ENCODE results near the gene SELENOV.

SELENOV gene

DNA sequence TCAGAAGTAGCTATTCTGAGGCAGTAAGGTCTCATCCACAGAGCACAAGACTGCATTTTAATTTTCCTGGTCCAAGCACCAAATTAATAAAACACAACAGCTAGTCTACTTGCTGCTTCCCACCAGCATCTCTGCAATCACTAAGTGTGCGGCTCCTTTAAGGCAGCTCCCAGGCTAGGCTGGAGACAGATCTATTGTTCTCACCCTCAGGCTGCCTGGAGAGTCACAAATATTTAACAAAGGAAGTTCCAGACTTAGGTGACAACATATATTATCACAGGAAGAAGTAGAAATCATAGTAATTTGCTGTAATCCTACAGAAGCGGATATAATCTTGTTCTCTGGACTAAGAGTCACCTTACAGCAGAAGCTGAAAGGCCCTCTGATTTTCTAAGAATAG lies 27.3 kb downstream of the SELENOV start:
- TF ChIP-seq FOXK2 (IDR thresholded peaks at IDR 0.05), result no peak
- no peak for TF ChIP-seq FOXM1 (IDR thresholded peaks at IDR 0.05; ENCODE audit: borderline replicate concordance)
- TF ChIP-seq NFRKB (IDR thresholded peaks at IDR 0.05), result no peak
- TF ChIP-seq CTBP1 (IDR thresholded peaks at IDR 0.05; ENCODE audit: borderline replicate concordance), result no peak
- no peak for TF ChIP-seq SP1 (IDR thresholded peaks at IDR 0.05)
- TF ChIP-seq HDGF (IDR thresholded peaks at IDR 0.05; ENCODE audit: borderline replicate concordance), result no peak
- TF ChIP-seq FOXA1 (IDR thresholded peaks at IDR 0.05), result no peak
- TF ChIP-seq, protein P1, sequence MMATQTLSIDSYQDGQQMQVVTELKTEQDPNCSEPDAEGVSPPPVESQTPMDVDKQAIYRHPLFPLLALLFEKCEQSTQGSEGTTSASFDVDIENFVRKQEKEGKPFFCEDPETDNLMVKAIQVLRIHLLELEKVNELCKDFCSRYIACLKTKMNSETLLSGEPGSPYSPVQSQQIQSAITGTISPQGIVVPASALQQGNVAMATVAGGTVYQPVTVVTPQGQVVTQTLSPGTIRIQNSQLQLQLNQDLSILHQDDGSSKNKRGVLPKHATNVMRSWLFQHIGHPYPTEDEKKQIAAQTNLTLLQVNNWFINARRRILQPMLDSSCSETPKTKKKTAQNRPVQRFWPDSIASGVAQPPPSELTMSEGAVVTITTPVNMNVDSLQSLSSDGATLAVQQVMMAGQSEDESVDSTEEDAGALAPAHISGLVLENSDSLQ (IDR thresholded peaks at IDR 0.05), result no peak
- TF ChIP-seq SUZ12 (IDR thresholded peaks at IDR 0.05), result no peak
- no peak for TF ChIP-seq BHLHE40 (IDR thresholded peaks at IDR 0.05; ENCODE audit: borderline replicate concordance)
- no peak for TF ChIP-seq TARDBP (IDR thresholded peaks at IDR 0.05)
- TF ChIP-seq L3MBTL2 (conservative IDR thresholded peaks at IDR 0.05), result no peak
- no peak for TF ChIP-seq LEF1 (IDR thresholded peaks at IDR 0.05; ENCODE audit: borderline replicate concordance)
- no peak for TF ChIP-seq ZNF384 (IDR thresholded peaks at IDR 0.05)
- CTCF ChIA-PET, result interaction anchor here (0.5 to 1.7 kb wide), 2 partner anchors 9 to 313 kb away, joined by 5 to 6 read pairs; no protein-coding TSS in a partner anchor
- POLR2A ChIA-PET, result interaction anchor here (1.0 to 1.5 kb wide), 2 partner anchors 97 to 106 kb away, joined by 3 to 4 read pairs; partner anchors contain the start of genes RPS16 and SUPT5H
- DNase-seq (ENCODE audit: extremely low spot score), result no peak

DNA sequence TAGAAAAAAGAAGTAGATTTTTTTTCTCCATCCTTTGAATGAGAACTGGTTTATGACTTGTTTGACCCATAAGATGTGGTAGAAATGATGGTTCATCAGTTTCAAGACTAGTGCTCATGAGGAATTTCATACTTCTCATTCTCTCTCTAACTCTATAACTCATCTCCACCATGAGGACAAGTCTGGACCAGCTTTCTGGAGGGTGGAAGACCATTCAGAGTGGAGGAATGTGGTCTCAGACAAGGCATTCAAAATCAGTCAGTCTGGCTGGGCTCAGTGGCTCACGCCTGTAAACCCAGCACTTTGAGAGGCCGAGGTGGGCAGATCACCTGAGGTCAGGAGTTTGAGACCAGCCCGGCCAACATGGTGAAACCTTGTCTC lies 28.5 kb downstream of the SELENOV start:
- ChIA-PET CTCF (interaction anchor here (1.7 kb wide), 1 partner anchor 8 kb away, joined by 6 read pairs; no protein-coding TSS in a partner anchor), POLR2A (no interaction called here)
- TF ChIP-seq SUZ12 (IDR thresholded peaks at IDR 0.05), result no peak
- no peak for TF ChIP-seq ZNF384 (IDR thresholded peaks at IDR 0.05)

DNA sequence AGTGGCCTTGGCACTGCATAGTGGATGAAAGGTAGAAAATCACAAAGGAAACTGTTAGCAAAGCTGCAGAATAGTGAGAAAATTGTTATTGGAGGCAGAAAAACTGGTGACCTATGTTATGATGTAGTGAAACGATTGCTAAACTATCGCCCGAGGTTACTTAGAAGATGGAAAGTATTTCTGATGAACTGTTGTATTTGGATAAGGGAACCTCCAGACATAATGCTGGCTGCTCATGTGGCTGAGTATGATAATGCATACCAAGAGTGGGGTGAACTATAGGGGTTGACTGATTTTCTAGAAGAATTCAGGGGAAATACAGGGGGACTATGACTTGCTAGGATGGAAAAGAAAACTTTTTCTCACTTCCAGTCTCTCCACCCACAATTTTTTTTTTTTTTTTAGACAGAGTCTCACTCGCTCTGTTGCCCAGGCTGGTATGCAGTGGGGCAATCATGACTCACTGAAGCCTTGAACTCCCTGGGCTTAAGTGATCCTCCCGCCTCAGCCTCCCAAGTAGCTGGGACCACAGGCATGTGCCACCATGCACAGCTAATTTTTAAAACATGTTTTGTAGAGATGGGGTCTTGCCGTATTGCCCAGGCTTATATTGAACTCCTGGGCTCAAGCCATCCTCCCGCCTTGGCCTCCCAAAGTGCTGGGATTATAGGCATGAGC lies 29.4 kb downstream of the SELENOV start:
- ChIA-PET CTCF (no interaction called here), POLR2A (no interaction called here)
- TF ChIP-seq SUZ12 (IDR thresholded peaks at IDR 0.05), result no peak
- TF ChIP-seq L3MBTL2 (conservative IDR thresholded peaks at IDR 0.05), result no peak
- no peak for TF ChIP-seq FOXM1 (IDR thresholded peaks at IDR 0.05; ENCODE audit: borderline replicate concordance)
- no peak for TF ChIP-seq ZNF384 (IDR thresholded peaks at IDR 0.05)
- TF ChIP-seq ARNT (IDR thresholded peaks at IDR 0.05), result no peak
- TF ChIP-seq FOXK2 (IDR thresholded peaks at IDR 0.05), result no peak
- no peak for TF ChIP-seq FOXA1 (IDR thresholded peaks at IDR 0.05)
- no peak for TF ChIP-seq ELF4 (IDR thresholded peaks at IDR 0.05)
- TF ChIP-seq, protein P1 (IDR thresholded peaks at IDR 0.05), result no peak
- TF ChIP-seq CTBP1 (IDR thresholded peaks at IDR 0.05; ENCODE audit: borderline replicate concordance), result no peak
- TF ChIP-seq LEF1 (IDR thresholded peaks at IDR 0.05; ENCODE audit: borderline replicate concordance), result no peak
- TF ChIP-seq BHLHE40 (IDR thresholded peaks at IDR 0.05; ENCODE audit: borderline replicate concordance), result no peak
- no peak for DNase-seq (ENCODE audit: extremely low spot score)

More for the DNA sequence above, 28.5 kb downstream of the SELENOV start:
- DNase-seq (ENCODE audit: extremely low spot score), result no peak

DNA sequence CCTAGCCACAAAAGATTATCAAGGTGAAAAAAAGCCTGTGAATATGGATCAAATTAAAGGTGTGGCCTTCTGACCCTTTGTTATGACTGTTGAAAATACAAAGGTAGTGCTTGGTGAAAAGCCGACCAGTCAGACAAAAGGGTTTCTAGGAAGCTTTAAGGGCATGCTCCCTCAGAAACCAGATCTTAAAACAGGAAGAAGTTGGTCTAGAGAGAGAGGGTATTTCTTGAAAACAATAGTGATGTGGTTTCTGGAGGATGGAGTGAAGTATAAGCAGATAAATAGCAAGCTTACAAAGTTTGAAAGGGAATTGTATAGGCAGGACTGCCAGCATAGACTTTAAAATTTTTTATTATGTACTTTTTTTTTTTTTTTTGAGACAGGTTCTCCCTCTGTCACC lies 30.0 kb downstream of the SELENOV start:
- ChIA-PET POLR2A (no interaction called here), CTCF (no interaction called here)
- DNase-seq (ENCODE audit: extremely low spot score), result no peak
- no peak for TF ChIP-seq HDGF (IDR thresholded peaks at IDR 0.05; ENCODE audit: borderline replicate concordance)
- TF ChIP-seq ZNF384 (IDR thresholded peaks at IDR 0.05), result no peak
- TF ChIP-seq CTBP1 (IDR thresholded peaks at IDR 0.05; ENCODE audit: borderline replicate concordance), result no peak
- no peak for TF ChIP-seq FOXK2 (IDR thresholded peaks at IDR 0.05)
- no peak for TF ChIP-seq ELF4 (IDR thresholded peaks at IDR 0.05)
- no peak for TF ChIP-seq BHLHE40 (IDR thresholded peaks at IDR 0.05; ENCODE audit: borderline replicate concordance)
- no peak for TF ChIP-seq SP1 (IDR thresholded peaks at IDR 0.05)
- no peak for TF ChIP-seq FOXA1 (IDR thresholded peaks at IDR 0.05)
- no peak for TF ChIP-seq LEF1 (IDR thresholded peaks at IDR 0.05; ENCODE audit: borderline replicate concordance)
- TF ChIP-seq ARNT (IDR thresholded peaks at IDR 0.05), result no peak
- no peak for TF ChIP-seq TARDBP (IDR thresholded peaks at IDR 0.05)
- no peak for TF ChIP-seq L3MBTL2 (conservative IDR thresholded peaks at IDR 0.05)

DNA sequence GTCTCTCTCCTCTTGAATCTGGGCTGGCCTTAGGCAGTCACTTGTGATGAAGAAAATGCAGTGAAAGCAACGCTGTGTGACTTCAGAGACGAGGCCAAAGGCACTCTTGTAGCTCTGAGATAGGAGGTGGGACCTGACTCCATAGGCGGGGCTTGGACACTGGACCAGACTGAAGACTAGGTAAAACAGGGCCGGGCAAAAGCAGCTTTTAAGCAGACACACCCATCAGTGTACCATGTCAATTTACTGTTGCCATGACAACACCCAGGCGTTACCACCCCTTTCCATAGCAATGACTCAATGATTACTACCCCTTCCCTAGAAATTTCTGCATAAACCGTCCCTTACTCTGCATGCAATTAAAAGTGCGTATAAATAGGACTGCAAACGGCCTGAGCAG lies 31.7 kb downstream of the SELENOV start:
- ChIA-PET CTCF (no interaction called here), POLR2A (interaction anchor here (0.7 to 1.1 kb wide), 3 partner anchors 28 to 111 kb away, joined by 3 to 4 read pairs (median 3); partner anchors contain the start of genes RPS16 and SUPT5H)
- no peak for DNase-seq (ENCODE audit: extremely low spot score)
- TF ChIP-seq ELF4 (IDR thresholded peaks at IDR 0.05) (no peak), L3MBTL2 (conservative IDR thresholded peaks at IDR 0.05) (no peak)

DNA sequence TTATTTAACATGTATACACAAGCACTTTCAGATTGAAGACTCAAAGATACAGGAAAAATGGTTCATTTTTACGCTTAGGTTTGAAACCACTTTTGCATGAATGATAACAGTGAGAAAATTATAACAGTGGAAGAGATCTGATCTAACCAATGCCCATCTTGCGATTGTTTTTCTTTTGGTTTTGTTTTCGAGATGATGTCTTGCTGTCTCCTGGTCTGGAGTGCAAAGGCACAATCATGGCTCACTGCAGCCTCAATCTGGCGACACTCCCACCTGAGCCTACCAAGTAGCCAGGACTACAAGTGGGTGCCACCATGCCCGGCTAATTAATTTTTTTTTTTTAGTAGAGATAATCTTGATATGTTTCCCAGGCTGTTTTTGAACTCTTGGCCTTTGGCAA lies 35.3 kb downstream of the SELENOV start:
- CTCF ChIA-PET, result interaction anchor here (1.8 to 2.0 kb wide), 2 partner anchors 8 to 122 kb away, joined by 6 to 17 read pairs; no protein-coding TSS in a partner anchor

DNA sequence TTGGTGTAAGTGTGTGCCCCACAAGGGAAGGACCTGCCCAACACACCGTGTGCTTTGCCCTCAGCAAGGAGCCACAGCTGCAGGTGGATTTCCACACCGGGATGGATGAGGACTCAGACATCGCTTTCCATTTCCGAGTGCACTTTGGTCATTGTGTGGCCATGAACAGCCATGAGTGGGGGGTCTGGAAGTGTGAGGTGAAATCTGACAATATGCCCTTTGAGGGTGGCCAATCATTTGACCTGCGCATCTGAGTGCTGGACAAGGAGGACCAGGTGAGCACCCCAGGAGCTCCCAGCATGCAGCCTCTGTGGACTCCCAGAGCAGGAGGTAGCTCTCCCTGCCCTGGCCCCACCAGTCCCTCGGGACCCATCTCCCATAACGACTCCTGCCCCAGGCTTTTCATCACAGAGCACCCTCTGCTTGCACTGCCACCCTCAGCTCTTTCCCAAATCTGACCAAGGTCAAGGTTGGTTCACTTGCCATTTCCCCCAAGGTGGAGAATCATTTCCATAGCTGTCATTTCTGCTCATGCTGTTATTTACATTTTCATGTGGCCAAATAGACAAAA lies 38.2 kb downstream of the SELENOV start:
- DNase-seq (ENCODE audit: extremely low spot score), result no peak
- POLR2A ChIA-PET, result no interaction called here
- CTCF ChIA-PET, result no interaction called here
- TF ChIP-seq FOXK2 (IDR thresholded peaks at IDR 0.05) (no peak), CTBP1 (IDR thresholded peaks at IDR 0.05; ENCODE audit: borderline replicate concordance) (no peak), NFRKB (IDR thresholded peaks at IDR 0.05) (no peak), ELF4 (IDR thresholded peaks at IDR 0.05) (no peak), SP1 (IDR thresholded peaks at IDR 0.05) (no peak)

More for the DNA sequence above, 35.3 kb downstream of the SELENOV start:
- POLR2A ChIA-PET, result no interaction called here
- TF ChIP-seq SP1 (IDR thresholded peaks at IDR 0.05), result no peak
- TF ChIP-seq TARDBP (IDR thresholded peaks at IDR 0.05), result no peak
- TF ChIP-seq LEF1 (IDR thresholded peaks at IDR 0.05; ENCODE audit: borderline replicate concordance), result no peak
- no peak for TF ChIP-seq ZNF384 (IDR thresholded peaks at IDR 0.05)
- no peak for TF ChIP-seq ARNT (IDR thresholded peaks at IDR 0.05)
- TF ChIP-seq L3MBTL2 (conservative IDR thresholded peaks at IDR 0.05), result no peak
- no peak for TF ChIP-seq BHLHE40 (IDR thresholded peaks at IDR 0.05; ENCODE audit: borderline replicate concordance)
- no peak for DNase-seq (ENCODE audit: extremely low spot score)
